ENCODE measurements around the gene ITGAE.

DNA sequence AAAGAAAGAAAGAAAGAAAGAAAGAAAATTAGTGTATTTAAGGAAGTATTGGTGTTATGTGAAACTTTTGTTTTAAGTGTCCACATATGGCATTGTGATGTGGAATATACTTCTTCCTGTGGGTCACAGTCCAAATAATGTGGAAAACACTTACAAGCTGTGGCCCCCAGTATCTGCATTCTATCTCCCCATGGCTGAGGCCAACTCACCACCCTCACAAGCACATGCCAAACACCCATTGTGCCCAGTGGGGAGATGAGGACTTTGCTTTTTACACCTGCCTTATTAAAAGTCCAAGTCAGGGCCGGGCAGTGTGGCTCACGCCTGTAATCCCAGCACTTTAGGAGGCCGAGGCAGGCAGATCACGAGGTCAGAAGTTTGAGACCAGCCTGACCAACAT is 101.0 kb downstream of the ITGAE start:
- no peak for TF ChIP-seq ZNF70 (CRISPR knock-in tag; IDR thresholded peaks at IDR 0.05)
- TF ChIP-seq BACH2 (CRISPR knock-in tag; IDR thresholded peaks at IDR 0.05; ENCODE audit: borderline replicate concordance) = no peak
- no peak for TF ChIP-seq ESRRG (CRISPR knock-in tag; IDR thresholded peaks at IDR 0.05)
- no peak for TF ChIP-seq ARNTL (CRISPR knock-in tag; IDR thresholded peaks at IDR 0.05; ENCODE audit: borderline replicate concordance, low read depth)
- no peak for TF ChIP-seq SNAI2 (CRISPR knock-in tag; IDR thresholded peaks at IDR 0.05)
- TF ChIP-seq CSDC2 (CRISPR knock-in tag; IDR thresholded peaks at IDR 0.05) = no peak
